Stimulated activated naive CD8-positive, alpha-beta T cell treated with anti-CD3 and anti-CD28 coated beads, Interleukin-15, amount 100 ng/mL, for 72 hours (primary cell): ENCODE measurements around the gene ETNK2.

Source experiments
- ATAC-seq: fragments of 150-1000 bp; cut with Tn5 transposase; 2 replicates; pipeline ENCODE4 v1.10.0; 2021; ENCODE audit warnings: mild to moderate bottlenecking, moderate library complexity
- DNase-seq, 2 donors: peaks; one replicate each; pipeline ENCODE4 v3.0.0; 2021 to 2022
- H3K27ac Mint-ChIP-seq, 2 donors: one replicate each; pipeline ENCODE4 v1.8.0; 2022; ENCODE audit warnings: mild to moderate bottlenecking in 2 of 2, mixed read lengths in 2 of 2, moderate library complexity in 2 of 2
- H3K27me3 Mint-ChIP-seq: one replicate; pipeline ENCODE4 v1.8.0; 2022; ENCODE audit warnings: mixed read lengths
- H3K4me1 Mint-ChIP-seq: one replicate; pipeline ENCODE4 v1.8.0; 2022; ENCODE audit warnings: mild to moderate bottlenecking, mixed read lengths
- H3K4me3 Mint-ChIP-seq, 2 donors: one replicate each; pipeline ENCODE4 v1.8.0; 2022; ENCODE audit warnings: mild to moderate bottlenecking in 2 of 2, mixed read lengths in 2 of 2, moderate library complexity in 1 of 2
- H3K9me3 Mint-ChIP-seq, 2 donors: one replicate each; pipeline ENCODE4 v1.8.0; 2022; ENCODE audit warnings: mixed read lengths in 2 of 2

Gene ETNK2

DNA sequence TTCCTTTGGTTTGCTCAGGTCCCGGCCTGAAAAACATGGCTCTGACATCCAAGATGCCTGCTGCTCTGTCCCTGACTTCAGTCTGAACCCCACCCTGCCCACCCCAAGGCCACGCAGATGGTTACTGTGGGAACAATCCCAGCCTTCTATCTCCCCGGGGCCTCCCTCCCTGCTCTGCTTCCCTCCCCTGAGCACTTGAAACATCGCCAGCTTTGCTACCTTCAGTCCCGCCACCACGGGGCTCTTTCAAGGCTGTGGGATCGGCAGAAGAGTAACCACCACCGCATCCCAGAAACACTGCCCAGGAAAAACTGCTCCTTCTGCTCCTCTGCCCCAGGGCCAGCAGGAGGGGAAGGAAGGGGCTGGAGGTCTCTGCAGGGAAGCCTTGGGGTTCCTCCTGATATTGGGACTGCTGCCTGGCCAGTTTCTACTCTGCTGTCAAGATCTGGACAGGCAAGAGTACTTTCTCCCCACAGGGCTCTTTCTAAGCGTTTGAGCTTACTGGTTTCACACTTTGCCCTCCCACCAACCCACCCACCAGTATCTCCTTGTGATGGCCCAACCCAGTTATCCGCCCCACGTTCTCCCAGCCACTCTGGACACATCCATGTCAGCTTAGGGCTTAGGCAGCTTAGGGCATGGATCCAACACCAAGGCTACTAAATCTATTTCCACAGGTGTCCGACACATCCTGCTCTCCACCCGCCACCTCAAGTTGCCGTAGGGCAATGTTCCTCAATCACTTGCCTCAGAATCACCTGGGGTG lies 8.4 kb downstream of the ETNK2 start:
- ATAC-seq, result no peak
- H3K4me1 Mint-ChIP-seq, result peaks cover 11% of the 10 kb centered on the region
- H3K27me3 Mint-ChIP-seq, result no peaks in the 10 kb centered on the region
- H3K9me3 Mint-ChIP-seq, result no peaks in the 10 kb centered on the region
- H3K27ac Mint-ChIP-seq, result no peak overlapping the region
- no peak overlapping the region for H3K4me3 Mint-ChIP-seq
- DNase-seq, result no peak

DNA sequence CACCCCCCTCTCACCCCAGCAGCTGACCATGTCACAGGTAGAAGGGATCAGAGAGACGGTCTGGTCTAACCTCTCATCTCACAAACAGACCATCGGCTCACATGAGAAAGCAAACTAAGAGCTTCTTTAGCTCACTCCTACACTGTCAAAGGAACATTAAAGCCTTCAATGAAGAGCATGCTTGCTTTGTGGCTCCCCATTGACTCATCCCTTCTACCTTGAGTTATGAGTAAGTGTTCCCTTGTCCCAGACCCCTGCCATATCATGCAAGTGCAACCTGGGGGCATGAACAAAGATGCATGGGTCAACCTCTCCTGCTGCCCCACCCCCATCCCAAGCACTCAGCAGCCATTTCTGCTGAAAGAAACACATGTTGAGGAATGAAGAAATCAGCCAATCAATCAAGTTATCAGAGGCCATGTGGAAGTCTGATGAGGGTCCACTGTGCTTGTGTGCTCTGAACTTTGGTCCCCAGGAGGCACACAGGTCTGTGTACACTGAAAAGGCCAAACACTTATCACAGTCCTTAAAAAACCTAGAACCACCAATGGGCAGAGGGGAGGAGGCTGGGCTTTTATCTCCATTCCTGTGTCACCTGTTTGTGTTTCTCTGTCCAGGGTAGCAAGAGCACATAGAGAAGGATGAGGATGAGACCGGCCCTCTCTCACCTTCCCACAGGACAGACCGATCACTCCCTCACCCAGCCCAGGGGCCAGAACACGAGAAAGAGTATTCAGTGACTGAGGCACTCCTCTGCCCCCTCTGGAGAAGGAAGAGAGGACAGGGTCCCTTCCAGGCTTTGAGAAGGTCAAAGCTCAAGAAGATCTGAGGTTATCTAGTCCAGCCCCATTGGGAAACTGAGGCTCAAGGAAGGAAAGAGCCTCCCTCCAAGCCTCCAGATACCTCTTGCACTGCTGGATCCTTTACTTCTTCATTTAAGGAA lies 9.5 kb downstream of the ETNK2 start:
- no peaks in the 10 kb centered on the region for H3K9me3 Mint-ChIP-seq
- DNase-seq (no peak), ATAC-seq (no peak)
- peaks cover 11% of the 10 kb centered on the region for H3K4me1 Mint-ChIP-seq
- no peak overlapping the region for H3K27ac Mint-ChIP-seq
- no peak overlapping the region for H3K4me3 Mint-ChIP-seq
- no peaks in the 10 kb centered on the region for H3K27me3 Mint-ChIP-seq

DNA sequence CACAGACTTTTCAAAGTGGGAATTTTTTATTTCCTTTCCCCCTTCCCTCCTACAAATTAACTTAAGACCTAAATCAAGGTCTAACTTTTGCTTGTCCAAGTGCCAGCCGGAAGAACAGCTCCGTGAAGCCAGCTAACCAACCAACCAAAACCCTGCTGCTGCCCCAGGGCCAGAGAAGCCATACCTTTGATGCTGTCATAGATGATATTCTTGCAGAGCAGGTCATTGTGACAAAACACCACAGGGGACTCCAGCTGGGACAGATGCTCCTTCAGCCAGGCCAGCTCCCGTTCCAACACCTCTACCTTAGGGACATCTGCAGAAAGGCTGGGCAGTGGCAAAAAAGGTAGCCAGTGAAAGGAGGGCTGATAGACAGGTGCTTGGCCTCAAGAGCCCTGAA lies 10.7 kb downstream of the ETNK2 start:
- DNase-seq (no peak), ATAC-seq (no peak)
- no peaks in the 10 kb centered on the region for H3K9me3 Mint-ChIP-seq
- peaks cover 11% of the 10 kb centered on the region for H3K4me1 Mint-ChIP-seq
- no peak overlapping the region for H3K4me3 Mint-ChIP-seq
- H3K27me3 Mint-ChIP-seq, result no peaks in the 10 kb centered on the region
- no peak overlapping the region for H3K27ac Mint-ChIP-seq

DNA sequence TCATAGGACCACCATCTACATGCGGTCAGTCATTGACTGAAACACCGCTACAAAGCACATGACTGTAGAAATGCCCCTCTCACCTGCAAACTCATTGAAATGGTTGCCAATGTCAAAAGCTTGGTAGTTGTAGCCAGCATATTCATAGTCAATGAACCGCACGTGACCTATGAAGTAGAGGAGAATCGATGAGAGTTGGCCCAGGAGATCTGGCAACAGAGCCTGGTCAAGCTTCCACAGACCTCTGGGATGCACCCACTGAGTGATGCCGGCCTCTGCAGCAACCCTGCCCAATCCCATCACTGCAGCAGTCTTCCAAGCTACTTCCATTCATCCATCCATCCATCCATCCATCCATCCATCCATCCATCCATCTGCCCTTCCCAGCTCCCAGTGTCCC lies 11.9 kb downstream of the ETNK2 start:
- ATAC-seq (no peak), DNase-seq (no peak)
- H3K9me3 Mint-ChIP-seq, result no peaks in the 10 kb centered on the region
- peaks cover 11% of the 10 kb centered on the region for H3K4me1 Mint-ChIP-seq
- H3K4me3 Mint-ChIP-seq, result no peak overlapping the region
- H3K27ac Mint-ChIP-seq, result no peak overlapping the region
- no peaks in the 10 kb centered on the region for H3K27me3 Mint-ChIP-seq

DNA sequence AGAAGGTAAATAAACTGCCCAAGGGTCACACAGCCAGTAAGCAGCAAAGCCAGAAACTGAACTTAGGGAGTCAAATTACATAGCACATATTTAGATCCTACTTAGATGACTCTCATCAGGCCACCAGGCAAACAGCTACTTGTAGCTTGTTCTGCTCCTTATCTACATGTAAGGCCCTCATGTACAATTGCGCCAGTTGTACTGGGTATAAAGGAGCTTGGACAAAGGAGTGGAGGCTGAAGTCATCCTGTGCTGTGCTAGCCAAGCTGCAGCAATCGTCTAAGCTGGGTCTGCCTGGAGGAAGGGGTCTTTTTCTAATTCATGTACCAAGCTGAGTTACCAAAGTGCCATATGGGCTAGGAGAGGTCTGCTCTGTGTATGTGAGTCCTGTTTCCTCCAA lies 12.8 kb downstream of the ETNK2 start:
- H3K27ac Mint-ChIP-seq, result peak overlapping the region in 1 of 2 donors; percentile 2
- ATAC-seq (no peak), DNase-seq (no peak)
- no peaks in the 10 kb centered on the region for H3K9me3 Mint-ChIP-seq
- H3K4me1 Mint-ChIP-seq, result peaks cover 11% of the 10 kb centered on the region
- H3K27me3 Mint-ChIP-seq, result no peaks in the 10 kb centered on the region
- no peak overlapping the region for H3K4me3 Mint-ChIP-seq

DNA sequence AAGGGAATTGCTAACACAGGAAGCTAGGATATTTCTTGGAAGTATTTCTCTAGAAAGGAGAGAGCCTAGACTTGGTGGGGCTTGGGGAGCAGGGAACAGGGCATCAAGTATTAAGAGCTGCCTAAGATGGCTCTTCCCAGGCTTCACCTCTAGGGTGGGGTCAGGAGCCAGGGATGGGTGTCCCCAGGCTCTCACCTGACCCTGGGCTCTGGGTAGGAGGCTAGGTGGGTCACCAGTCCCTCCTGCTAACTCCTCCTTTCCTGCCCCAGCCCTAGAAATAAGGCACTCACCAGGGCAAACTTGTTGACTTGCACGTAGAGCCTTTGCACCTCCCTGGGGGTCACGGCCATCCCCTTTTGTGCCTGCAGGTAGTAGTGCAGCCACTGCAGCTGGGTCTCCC lies 15.0 kb downstream of the ETNK2 start:
- Mint-ChIP-seq H3K27ac (no peak overlapping the region), H3K4me3 (no peak overlapping the region), H3K9me3 (no peaks in the 10 kb centered on the region), H3K4me1 (peaks cover 5% of the 10 kb centered on the region), H3K27me3 (no peaks in the 10 kb centered on the region)
- ATAC-seq (no peak), DNase-seq (no peak)

DNA sequence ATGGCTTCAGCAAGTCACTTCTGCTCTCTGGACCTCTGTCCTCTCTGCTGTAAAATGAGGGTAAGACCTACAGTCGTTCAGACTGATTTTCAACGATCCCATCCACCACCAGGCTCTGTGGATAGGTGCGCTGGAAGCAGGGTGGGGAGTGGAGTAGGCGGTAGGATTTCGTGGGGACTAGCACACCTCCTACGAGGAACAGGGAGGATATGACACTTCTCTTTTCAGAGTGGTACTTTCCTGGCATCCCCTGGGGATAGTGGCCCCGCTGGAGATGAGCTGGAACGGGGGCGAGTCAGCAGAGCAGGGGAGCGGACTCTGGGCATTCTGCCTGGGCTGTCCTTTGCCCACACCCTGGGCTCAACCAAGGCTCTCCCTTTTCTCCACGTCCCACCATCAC lies 17.7 kb downstream of the ETNK2 start:
- Mint-ChIP-seq H3K4me3 (no peak overlapping the region), H3K4me1 (peaks cover 5% of the 10 kb centered on the region), H3K9me3 (no peaks in the 10 kb centered on the region), H3K27me3 (no peaks in the 10 kb centered on the region), H3K27ac (no peak overlapping the region)
- ATAC-seq (no peak), DNase-seq (no peak)

DNA sequence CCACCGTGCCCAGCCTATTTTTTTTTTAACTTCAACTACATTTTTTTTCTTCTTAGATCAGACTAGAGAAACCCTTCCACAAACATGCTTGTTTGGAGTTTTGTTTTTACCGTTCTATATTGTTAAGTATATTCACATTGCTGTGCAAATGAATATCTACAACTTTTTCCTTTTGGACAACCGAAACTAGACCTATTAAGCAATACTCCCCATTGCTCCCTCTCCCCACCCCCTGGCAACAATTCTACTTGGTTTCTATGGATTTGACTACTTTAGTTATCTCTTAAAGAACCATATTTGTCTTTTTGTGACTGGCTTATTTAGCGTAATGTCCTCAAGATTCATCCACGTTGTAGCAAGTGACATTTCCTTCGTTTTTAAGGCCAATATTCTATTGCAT lies 19.1 kb downstream of the ETNK2 start:
- DNase-seq, result no peak
- H3K4me1 Mint-ChIP-seq, result peaks cover 16% of the 10 kb centered on the region
- no peak for ATAC-seq
- H3K27me3 Mint-ChIP-seq, result no peaks in the 10 kb centered on the region
- no peak overlapping the region for H3K4me3 Mint-ChIP-seq
- H3K9me3 Mint-ChIP-seq, result no peaks in the 10 kb centered on the region
- no peak overlapping the region for H3K27ac Mint-ChIP-seq

DNA sequence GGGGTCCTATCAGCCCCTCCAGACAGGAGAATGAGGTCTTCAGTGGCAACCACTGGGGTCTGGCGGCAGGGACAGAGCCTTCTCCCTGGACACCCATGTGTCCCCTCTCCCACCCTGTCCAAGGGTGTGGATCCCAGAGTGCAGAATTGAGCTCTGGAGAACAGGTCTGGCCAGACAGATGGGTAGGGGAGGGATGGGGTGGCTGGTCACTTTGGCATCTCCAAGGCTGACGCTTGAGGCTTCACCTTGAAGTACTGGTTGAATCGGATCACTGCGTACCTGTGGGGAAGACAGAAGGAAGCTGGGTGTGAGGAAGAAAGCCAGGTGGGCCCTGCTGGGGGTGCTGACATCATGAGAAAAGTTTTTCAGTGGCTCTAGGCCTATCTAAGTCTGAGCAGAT lies 19.9 kb downstream of the ETNK2 start:
- peaks cover 20% of the 10 kb centered on the region for H3K4me1 Mint-ChIP-seq
- ATAC-seq (no peak), DNase-seq (no peak)
- H3K9me3 Mint-ChIP-seq, result no peaks in the 10 kb centered on the region
- H3K27me3 Mint-ChIP-seq, result no peaks in the 10 kb centered on the region
- no peak overlapping the region for H3K4me3 Mint-ChIP-seq
- H3K27ac Mint-ChIP-seq, result no peak overlapping the region

DNA sequence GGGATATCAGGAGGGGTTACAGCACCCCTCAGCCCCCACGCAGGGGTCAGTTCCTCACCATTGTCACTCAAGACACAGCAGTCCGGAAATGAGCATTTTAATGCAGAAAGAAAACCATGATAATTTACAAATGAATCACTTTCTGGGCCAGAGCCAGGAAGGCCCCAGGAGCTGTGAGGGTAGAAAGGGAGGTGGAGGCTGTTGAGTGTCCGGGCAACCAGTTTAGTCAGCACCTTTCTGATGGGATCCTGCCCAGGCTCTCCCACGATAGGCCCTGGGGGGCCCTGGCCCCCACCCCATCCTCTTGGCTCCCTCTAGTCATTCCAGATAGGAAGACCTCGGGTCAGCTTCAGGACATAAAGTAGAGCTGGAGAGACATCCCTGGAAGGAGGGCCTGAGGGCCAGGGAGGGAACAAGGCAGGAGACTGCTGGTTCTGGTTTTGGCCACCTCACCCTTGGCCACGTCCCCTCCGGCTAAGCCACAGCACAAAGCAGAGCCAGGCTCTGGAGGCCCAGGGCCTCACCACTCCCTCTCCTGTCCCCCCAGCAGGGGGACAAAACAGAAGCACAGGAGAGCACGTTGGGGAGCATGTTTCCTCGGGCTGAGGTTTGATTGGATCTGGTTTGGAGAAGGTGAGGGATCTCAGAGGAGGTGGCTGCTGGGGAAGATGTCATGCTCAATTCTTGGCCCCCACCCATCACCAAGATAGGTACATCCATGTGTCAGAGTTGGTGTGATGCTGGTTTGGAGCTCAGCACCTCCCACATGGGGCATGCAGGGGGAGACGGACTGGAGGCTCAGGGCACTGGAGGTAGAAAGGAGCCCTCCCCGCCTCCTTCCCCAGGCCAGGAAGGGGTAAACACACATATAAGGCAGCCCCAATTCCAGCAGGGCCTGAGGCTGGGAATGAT lies 20.6 kb downstream of the ETNK2 start:
- H3K4me1 Mint-ChIP-seq, result peaks cover 20% of the 10 kb centered on the region
- H3K9me3 Mint-ChIP-seq, result no peaks in the 10 kb centered on the region
- DNase-seq (no peak), ATAC-seq (no peak)
- no peak overlapping the region for H3K4me3 Mint-ChIP-seq
- no peaks in the 10 kb centered on the region for H3K27me3 Mint-ChIP-seq
- H3K27ac Mint-ChIP-seq, result peak overlapping the region in 1 of 2 donors; percentile 34

DNA sequence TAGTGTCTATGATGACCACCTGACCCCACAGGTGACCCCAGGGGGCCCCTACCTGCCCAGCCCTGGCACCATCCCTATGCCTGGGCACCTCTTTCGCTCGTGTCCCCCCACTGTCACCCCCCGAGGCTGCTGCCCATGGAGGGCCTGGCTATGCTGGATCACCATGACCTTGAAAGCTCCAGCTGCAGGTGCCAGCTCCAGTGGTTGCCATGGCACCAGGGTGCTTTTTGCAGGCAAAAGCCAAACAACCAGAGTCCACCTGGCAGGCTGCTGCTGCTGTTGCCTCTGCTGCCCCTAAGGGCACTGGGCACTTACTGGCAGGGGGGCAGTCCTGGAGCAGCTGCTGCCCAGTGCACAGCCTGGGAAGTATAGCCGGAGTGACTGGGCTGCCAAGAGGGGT lies 21.7 kb downstream of the ETNK2 start:
- DNase-seq (no peak), ATAC-seq (no peak)
- H3K9me3 Mint-ChIP-seq, result no peaks in the 10 kb centered on the region
- no peak overlapping the region for H3K4me3 Mint-ChIP-seq
- no peak overlapping the region for H3K27ac Mint-ChIP-seq
- no peaks in the 10 kb centered on the region for H3K27me3 Mint-ChIP-seq
- peaks cover 20% of the 10 kb centered on the region for H3K4me1 Mint-ChIP-seq

DNA sequence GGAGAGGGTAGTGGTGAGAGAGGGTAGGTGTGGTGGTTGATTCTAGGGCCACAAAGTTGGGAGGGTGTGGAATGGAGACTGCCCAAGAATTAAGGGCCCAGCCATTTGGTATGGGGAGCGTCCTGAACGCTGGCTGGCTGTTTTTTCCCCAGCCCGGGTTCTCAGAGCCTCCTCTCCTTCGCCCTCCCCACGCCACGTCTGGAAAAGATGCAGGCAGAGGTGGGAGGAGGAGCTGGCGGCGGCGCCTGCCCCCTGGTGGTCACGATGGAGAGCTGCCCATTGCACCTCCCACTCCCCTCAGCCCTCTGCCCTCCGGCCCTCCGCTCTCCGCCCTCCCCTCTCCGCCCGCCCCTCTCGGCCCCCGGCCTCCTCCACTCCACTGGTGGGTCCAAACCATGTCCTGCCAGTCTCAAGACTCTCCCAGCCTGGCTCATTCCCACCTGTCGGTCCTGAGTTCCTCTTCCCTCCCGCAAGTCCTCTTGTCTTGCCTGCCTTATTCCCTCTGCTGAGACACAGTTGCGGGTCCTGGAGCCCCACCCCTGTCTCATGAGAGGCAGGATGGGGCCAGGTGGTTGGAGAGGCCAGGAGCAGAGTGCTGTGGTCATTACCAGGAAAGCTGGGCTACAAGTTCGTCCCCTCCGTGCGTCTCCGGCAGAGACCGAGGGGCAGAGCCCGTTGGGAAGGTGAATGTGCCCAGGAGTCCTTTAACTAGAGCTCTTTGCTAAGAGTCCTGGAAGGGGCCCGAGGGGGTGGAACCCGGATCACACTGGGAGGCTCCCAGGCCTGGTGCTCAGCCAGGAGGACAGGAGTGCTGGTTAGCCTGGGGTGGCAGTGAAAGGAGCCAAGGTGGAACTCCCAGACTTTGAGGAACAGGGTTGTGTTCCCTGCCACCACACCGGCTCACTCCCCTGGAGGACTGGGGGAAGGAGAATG lies 22.6 kb downstream of the ETNK2 start:
- H3K4me1 Mint-ChIP-seq, result peaks cover 20% of the 10 kb centered on the region
- DNase-seq (peak; percentile 60 to 66), ATAC-seq (peak; percentile 82)
- no peaks in the 10 kb centered on the region for H3K9me3 Mint-ChIP-seq
- peak overlapping the region; percentile 17 to 75 for H3K4me3 Mint-ChIP-seq
- no peak overlapping the region for H3K27ac Mint-ChIP-seq
- H3K27me3 Mint-ChIP-seq, result no peaks in the 10 kb centered on the region

DNA sequence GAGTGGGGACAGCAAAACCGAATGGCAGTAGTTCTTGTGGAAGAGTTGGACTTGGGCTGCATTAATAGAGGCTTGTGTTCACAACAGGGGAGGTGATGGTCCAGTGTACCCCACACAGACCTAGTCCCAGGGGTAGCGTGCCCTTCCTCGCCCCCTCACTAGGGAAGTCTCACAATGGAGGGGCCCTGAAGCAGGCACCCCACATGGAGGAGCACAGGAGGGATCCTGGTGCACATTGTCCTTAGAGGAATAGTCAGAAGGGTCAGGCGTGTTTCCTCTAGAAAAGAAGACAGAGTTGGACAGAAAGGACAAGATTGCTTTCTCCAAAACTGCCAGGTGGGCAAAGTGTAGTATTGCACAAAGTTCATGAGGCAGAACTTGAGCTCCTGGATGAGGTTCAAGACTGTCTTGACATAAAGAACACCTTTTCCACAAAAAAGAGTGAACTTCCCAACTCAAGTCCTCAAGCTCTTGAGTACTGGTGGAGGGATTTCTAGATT lies 23.3 kb downstream of the ETNK2 start:
- DNase-seq (no peak), ATAC-seq (peak; percentile 24)
- Mint-ChIP-seq H3K4me3 (peak overlapping the region in 1 of 2 donors; percentile 35), H3K4me1 (peaks cover 20% of the 10 kb centered on the region), H3K9me3 (no peaks in the 10 kb centered on the region), H3K27ac (no peak overlapping the region), H3K27me3 (no peaks in the 10 kb centered on the region)

DNA sequence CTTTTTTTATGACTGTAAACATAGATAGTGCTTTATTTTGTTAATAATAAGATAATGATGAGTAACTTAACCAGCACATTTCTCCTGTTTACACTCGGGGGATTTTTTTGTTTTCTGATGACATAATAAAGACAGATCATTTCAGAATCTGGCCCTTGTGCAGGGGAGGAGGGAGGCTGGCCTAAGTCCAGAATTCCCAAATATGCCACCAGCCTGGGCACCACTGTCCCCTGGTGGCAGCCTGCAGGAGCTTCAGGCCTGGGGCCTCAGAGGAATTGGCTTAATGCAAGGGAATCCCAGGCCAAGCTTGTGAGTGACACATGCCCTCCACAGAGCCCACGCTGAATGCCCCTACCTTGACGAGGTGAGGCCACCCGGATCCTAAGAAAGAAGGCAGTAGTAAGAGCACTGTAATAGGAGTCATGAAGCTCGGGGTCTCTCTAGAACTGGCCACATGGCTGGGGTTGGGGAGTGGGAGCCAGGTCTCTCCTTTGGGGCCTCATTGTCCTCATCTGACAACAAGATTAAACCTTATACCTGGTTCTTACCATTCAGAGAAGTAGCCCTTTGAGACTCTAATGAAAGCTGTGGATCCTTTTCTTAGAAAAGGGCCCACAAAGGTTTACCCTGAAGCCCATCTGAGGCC lies 24.1 kb downstream of the ETNK2 start:
- ATAC-seq, result peak; percentile 40
- Mint-ChIP-seq H3K27me3 (no peaks in the 10 kb centered on the region), H3K27ac (peak overlapping the region in 1 of 2 donors; percentile 57), H3K4me3 (no peak overlapping the region), H3K9me3 (no peaks in the 10 kb centered on the region), H3K4me1 (peaks cover 20% of the 10 kb centered on the region)
- peak in 1 of 2 donors; percentile 36 for DNase-seq
